Lower leg skin (tissue), 4 donors: ENCODE results near the gene DNAJC8. TPM values are rescaled to one million over a fixed set of nuclear protein-coding genes. Genes with fewer than 3 reads are reported as not detected.

Experiments used
- DNase-seq, 2 donors: peaks; one replicate each; pipeline ENCODE4 v3.0.0-alpha.2; 2019; ENCODE audit warnings: low spot score in 2 of 2
- H3K4me3 ChIP-seq: fragments of 200-600 bp; sonication (generic); 2 replicates; pipeline ENCODE4 v1.5.1; 2017; ENCODE audit warnings: mild to moderate bottlenecking, low read depth; ENCODE audit not compliant: poor library complexity, severe bottlenecking
- CTCF ChIP-seq, 3 donors: fragments of 450-650 bp; IDR thresholded peaks; one replicate each; pipeline ENCODE4 v1.5.1; 2016; ENCODE audit warnings: antibody characterized with exemption in 3 of 3, mild to moderate bottlenecking in 3 of 3, moderate library complexity in 2 of 3
- POLR2A ChIP-seq, 2 donors: fragments of 450-650 bp; IDR thresholded peaks; one replicate each; pipeline ENCODE4 v1.6.1; 2016 to 2017; ENCODE audit warnings: antibody characterized with exemption in 2 of 2, mild to moderate bottlenecking in 1 of 2, moderate library complexity in 1 of 2
- WGBS, 2 donors: methylation state at CpG; one replicate each; pipeline ENCODE4 v1.1.5; 2018; 5-methylcytosine and 5-hydroxymethylcytosine counted together
- intact Hi-C: fragments of 100-400 bp; cut with DNase I; formaldehyde crosslinking; loops from one replicate; pipeline ENCODE4 v1.15.0; 2023; ENCODE audit warnings: low total_unique reads
- total RNA-seq, 4 donors: library from RNA; depleted of rRNA; stranded (reverse); fragments of >200 nt; gene quantifications; one replicate each; pipeline ENCODE4 v1.1.0, GENCODE V29; 2016

DNAJC8 gene
- total RNA-seq, 4 donors from 2014 or later = 33.5 to 40.4 (median 35.3) TPM

DNA sequence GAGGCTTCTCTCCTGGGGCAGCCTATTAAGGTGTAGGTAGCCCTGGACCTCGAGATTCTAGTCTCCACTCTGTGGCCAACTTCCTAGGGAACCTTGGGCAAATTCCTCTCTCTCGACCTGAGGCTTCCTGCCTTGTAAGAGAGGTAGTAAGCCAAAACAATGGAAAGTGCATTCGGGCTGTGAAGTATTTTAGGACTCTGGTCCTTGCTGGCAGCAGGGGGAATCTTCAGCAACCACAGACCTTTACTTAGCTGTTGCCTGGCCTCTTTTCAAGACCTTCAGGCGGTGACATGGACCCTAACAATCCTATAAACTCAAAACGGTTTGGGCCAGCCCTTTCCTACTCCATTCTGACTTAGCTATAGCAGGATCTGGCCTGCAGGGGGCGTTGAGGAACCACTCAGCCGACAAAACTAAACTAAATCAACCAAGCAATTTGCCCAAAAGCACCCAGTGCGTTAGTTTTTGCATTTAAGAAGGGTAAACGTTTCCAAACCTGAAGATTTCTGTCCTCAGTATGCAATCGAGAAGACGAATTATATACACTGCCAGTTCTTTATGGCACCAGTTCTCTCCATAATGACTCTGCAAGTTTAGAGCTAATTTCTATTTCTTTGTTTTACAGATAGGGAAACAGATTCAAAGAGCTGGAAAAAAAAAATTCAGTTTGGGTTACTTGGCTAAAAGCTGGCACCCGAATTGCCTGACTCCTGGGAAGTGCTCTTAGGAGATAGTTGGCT, 15.6 kb upstream of the DNAJC8 start:
- TF ChIP-seq CTCF (IDR thresholded peaks at IDR 0.05) (peak in 1 of 3 donors; percentile 79), POLR2A (IDR thresholded peaks at IDR 0.05) (no peak)
- WGBS, 2 donors = 0 to 1% methylated on average over 12 of the region's 12 CpGs
- intact Hi-C loops = no loop called here
- H3K4me3 ChIP-seq = no peak overlapping the region
- DNase-seq = peak; percentile 81 to 97

DNA sequence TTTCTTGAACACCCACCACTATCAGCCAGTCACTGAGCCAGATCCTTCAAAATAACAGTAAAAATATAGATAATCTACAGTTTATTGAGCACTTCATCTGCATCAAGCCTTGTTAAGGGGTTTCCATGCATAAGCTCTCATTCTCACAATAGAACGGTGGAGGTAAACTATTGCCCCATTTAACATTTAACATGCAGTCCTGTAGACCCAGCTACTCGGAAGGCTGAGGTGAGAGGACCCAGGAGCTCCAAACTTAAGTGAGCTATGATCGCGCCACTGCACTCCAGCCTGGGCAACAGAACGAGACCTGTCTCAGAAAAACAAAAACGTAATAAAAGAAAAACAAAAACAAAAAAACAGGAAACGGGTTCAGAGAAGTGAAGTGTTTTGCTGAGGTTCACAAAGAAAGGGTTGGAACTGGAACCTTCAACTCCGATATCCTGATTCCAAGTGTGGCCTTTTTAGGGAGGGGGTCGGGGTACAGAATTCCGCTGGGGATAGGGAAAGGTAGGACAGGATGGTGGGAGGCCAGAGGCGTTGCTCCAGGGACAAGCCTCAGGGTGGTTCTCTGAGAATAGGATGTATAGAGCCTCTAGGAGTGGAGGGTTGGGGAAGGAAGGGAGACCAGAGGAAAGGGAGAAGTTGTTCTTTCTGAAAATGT, 14.9 kb upstream of the DNAJC8 start:
- no peak overlapping the region for H3K4me3 ChIP-seq
- 52 to 62% methylated on average over 11 of the region's 11 CpGs for WGBS, 2 donors
- intact Hi-C loops = no loop called here
- DNase-seq = no peak
- TF ChIP-seq CTCF (IDR thresholded peaks at IDR 0.05) (no peak), POLR2A (IDR thresholded peaks at IDR 0.05) (no peak)

GRCh38 chr1:28246427-28246832, 13.6 kb upstream of the DNAJC8 start:
- TF ChIP-seq POLR2A (IDR thresholded peaks at IDR 0.05) (no peak), CTCF (IDR thresholded peaks at IDR 0.05) (no peak)
- H3K4me3 ChIP-seq = peak overlapping the region; percentile 59
- intact Hi-C loops = no loop called here
- WGBS, 2 donors = 3 to 26% methylated on average over 11 of the region's 11 CpGs
- no peak for DNase-seq

- no peak for TF ChIP-seq CTCF (IDR thresholded peaks at IDR 0.05)
- TF ChIP-seq POLR2A (IDR thresholded peaks at IDR 0.05) = no peak
- WGBS, 2 donors = 90 to 92% methylated on average over 13 of the region's 13 CpGs
- intact Hi-C loops = no loop called here
- H3K4me3 ChIP-seq = no peak overlapping the region
- no peak for DNase-seq
These were observed 11.9 kb upstream of the DNAJC8 start for GRCh38 chr1:28244549-28245251.

DNA sequence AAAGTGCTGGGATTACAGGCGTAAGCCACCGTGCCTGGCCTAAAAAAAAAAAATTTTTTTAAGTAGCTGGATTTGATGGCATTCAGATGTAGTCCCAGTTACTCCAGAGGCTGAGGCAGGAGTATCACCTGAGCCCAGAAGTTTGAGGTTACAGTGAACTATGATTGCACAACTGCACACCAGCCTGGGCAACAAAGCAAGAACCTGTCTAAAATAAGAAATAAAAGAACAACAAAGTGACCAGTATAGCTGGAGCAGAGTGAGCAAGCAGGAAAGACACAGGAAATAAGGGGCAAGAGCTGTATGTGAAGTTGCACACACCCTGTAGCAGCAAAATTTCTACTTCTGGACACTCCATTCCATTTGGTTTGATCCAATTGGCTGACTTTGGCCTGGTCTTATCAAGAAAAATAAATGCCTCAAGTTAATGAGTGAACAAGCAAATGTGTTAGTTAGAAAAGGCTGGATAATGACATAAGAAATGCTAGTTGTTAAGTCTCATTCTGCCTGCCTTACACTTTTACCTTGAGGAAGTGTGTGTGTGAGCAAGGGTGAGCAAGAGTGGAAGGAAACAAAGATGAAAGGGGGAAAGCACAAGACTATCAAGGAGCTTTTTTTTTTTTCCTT, 11.0 kb upstream of the DNAJC8 start:
- no peak overlapping the region for H3K4me3 ChIP-seq
- DNase-seq = no peak
- TF ChIP-seq POLR2A (IDR thresholded peaks at IDR 0.05) (no peak), CTCF (IDR thresholded peaks at IDR 0.05) (no peak)
- intact Hi-C loops = no loop called here
- 76 to 84% methylated on average over 2 of the region's 2 CpGs for WGBS, 2 donors
